ENCODE results near the gene CNGB1. TPM values are rescaled to one million over a fixed set of nuclear protein-coding genes. Genes with fewer than 3 reads are reported as not detected.
A peak's percentile ranks its signal among the peaks of the same experiment; 100 is the strongest.

CNGB1 gene
- total RNA-seq, 1 experiment from 2014 or later = not detected

GRCh38 chr16:57894390-57895080 is 76.4 kb downstream of the CNGB1 start:
- Histone ChIP-seq H3K4me3 (ENCODE audit: low read depth, low read length) (no peak overlapping the region), H3K4me1 (peaks cover 33% of the 10 kb centered on the region), H3K27me3 (replicated peaks; ENCODE audit: control insufficient read depth, insufficient read depth, low read length) (no peaks in the 10 kb centered on the region), H3K9me3 (no peaks in the 10 kb centered on the region), H3K36me3 (ENCODE audit: control insufficient read depth, insufficient read depth, low read length) (no peaks in the 10 kb centered on the region)
- H3K4me1 Mint-ChIP-seq (ENCODE audit: low read depth, unreplicated experiment) = peaks cover 42% of the 10 kb centered on the region
- DNase-seq = peak in 1 of 2 experiments; percentile 52
- CTCF ChIA-PET = no interaction called here
- POLR2A ChIA-PET = no interaction called here
- H3K4me3 Mint-ChIP-seq (ENCODE audit: unreplicated experiment) = peak overlapping the region; percentile 61
- TF ChIP-seq CTCF (IDR thresholded peaks at IDR 0.05; ENCODE audit: insufficient read depth in 1 of 2, low read depth in 1 of 2, low read length in 1 of 2, severe bottlenecking in 1 of 2, unreplicated experiment in 1 of 2) = no peak
- BruUV-seq (replicated peaks) = TSS peak; percentile 83
- H3K27me3 Mint-ChIP-seq (ENCODE audit: insufficient read depth, unreplicated experiment) = no peaks in the 10 kb centered on the region
- H3K36me3 Mint-ChIP-seq (ENCODE audit: insufficient read depth, unreplicated experiment) = no peaks in the 10 kb centered on the region
- H3K9me3 Mint-ChIP-seq (ENCODE audit: unreplicated experiment) = no peaks in the 10 kb centered on the region
- peak overlapping the region; percentile 88 for H3K27ac Mint-ChIP-seq (ENCODE audit: unreplicated experiment)
- intact Hi-C loops (cut with micrococcal nuclease; ENCODE audit: unreplicated experiment) = loop anchor here (1.0 to 5.0 kb wide), 5 partner anchors 31 to 233 kb away; partner anchors contain the start of gene CFAP20

GRCh38 chr16:57893559-57894389 is 77.2 kb downstream of the CNGB1 start:
- ChIA-PET POLR2A (no interaction called here), CTCF (no interaction called here)
- H3K4me1 ChIP-seq = peaks cover 33% of the 10 kb centered on the region
- H3K27me3 ChIP-seq (replicated peaks; ENCODE audit: control insufficient read depth, insufficient read depth, low read length) = no peaks in the 10 kb centered on the region
- Mint-ChIP-seq H3K9me3 (ENCODE audit: unreplicated experiment) (no peaks in the 10 kb centered on the region), H3K4me3 (ENCODE audit: unreplicated experiment) (peak overlapping the region; percentile 61), H3K27me3 (ENCODE audit: insufficient read depth, unreplicated experiment) (no peaks in the 10 kb centered on the region), H3K36me3 (ENCODE audit: insufficient read depth, unreplicated experiment) (no peaks in the 10 kb centered on the region), H3K4me1 (ENCODE audit: low read depth, unreplicated experiment) (peaks cover 42% of the 10 kb centered on the region), H3K27ac (ENCODE audit: unreplicated experiment) (peak overlapping the region; percentile 88)
- intact Hi-C loops (cut with micrococcal nuclease; ENCODE audit: unreplicated experiment) = loop anchor here (1.0 to 5.0 kb wide), 4 partner anchors 30 to 136 kb away; no protein-coding TSS in a partner anchor
- peak; percentile 73 to 74 for DNase-seq
- H3K4me3 ChIP-seq (ENCODE audit: low read depth, low read length) = no peak overlapping the region
- no peak for TF ChIP-seq CTCF (IDR thresholded peaks at IDR 0.05; ENCODE audit: insufficient read depth in 1 of 2, low read depth in 1 of 2, low read length in 1 of 2, severe bottlenecking in 1 of 2, unreplicated experiment in 1 of 2)
- no peaks in the 10 kb centered on the region for H3K9me3 ChIP-seq
- TSS peak; percentile 69 for BruUV-seq (replicated peaks)
- H3K36me3 ChIP-seq (ENCODE audit: control insufficient read depth, insufficient read depth, low read length) = no peaks in the 10 kb centered on the region

- TF ChIP-seq CTCF (IDR thresholded peaks at IDR 0.05; ENCODE audit: insufficient read depth in 1 of 2, low read depth in 1 of 2, low read length in 1 of 2, severe bottlenecking in 1 of 2, unreplicated experiment in 1 of 2) = no peak
- ChIA-PET CTCF (no interaction called here), POLR2A (interaction anchor here (0.7 kb wide), 1 partner anchor 210 kb away, joined by 3 read pairs; no protein-coding TSS in a partner anchor)
- no peaks in the 10 kb centered on the region for H3K36me3 ChIP-seq (ENCODE audit: control insufficient read depth, insufficient read depth, low read length)
- H3K4me1 ChIP-seq = peaks cover 33% of the 10 kb centered on the region
- Mint-ChIP-seq H3K4me1 (ENCODE audit: low read depth, unreplicated experiment) (peaks cover 42% of the 10 kb centered on the region), H3K27me3 (ENCODE audit: insufficient read depth, unreplicated experiment) (no peaks in the 10 kb centered on the region), H3K9me3 (ENCODE audit: unreplicated experiment) (no peaks in the 10 kb centered on the region), H3K27ac (ENCODE audit: unreplicated experiment) (peak overlapping the region; percentile 11), H3K4me3 (ENCODE audit: unreplicated experiment) (no peak overlapping the region), H3K36me3 (ENCODE audit: insufficient read depth, unreplicated experiment) (no peaks in the 10 kb centered on the region)
- no peak for DNase-seq
- intact Hi-C loops (cut with micrococcal nuclease; ENCODE audit: unreplicated experiment) = loop anchor here (5.0 kb wide), 1 partner anchor 136 kb away; no protein-coding TSS in a partner anchor
- no peak overlapping the region for H3K4me3 ChIP-seq (ENCODE audit: low read depth, low read length)
- H3K9me3 ChIP-seq = no peaks in the 10 kb centered on the region
- H3K27me3 ChIP-seq (replicated peaks; ENCODE audit: control insufficient read depth, insufficient read depth, low read length) = no peaks in the 10 kb centered on the region
- no TSS peak for BruUV-seq (replicated peaks)
These were observed 77.7 kb downstream of the CNGB1 start for GRCh38 chr16:57893217-57893558.

All from Caco-2 (cell line).